Measurements from ENCODE around the gene DGKI.
"Not testable (repeated sequence)": the region's sequence is repeated elsewhere in the genome, so short reads cannot be mapped to it uniquely, and the experiment has no call there.

The DGKI gene

DNA sequence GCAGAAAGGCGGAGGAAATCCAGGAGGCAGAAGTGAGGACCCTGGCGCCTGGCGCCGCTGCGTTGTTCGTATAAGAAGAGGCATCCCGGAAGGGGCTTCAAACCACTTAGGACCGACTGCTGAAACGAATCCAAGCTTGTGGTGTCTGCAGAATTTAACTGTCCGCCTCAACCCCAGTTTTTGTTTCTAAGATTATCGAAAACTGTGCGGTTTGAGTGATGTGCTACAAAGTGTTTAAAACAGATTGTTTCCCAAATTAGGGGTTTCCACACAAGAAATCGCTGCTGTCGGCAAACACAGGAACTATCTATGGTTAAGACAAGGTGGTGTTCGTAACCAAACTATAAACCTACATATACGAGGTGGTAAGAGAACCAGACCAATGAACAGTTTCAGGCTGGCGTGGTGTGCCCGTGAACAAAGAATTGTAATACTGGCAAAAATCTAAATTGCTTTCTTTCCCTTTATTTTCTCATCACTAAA, 835 bp upstream of the DGKI start:
- Histone ChIP-seq H3K9me3 (ENCODE audit: control insufficient read depth, low read depth, low read length) (no peaks in the 10 kb centered on the region), H3K27me3 (ENCODE audit: control insufficient read depth, insufficient read depth, low read length) (peaks cover 56% of the 10 kb centered on the region), H3K4me3 (ENCODE audit: low read length) (peak overlapping the region; percentile 65), H3K36me3 (ENCODE audit: control insufficient read depth, low read depth, low read length) (no peaks in the 10 kb centered on the region), H3K4me1 (ENCODE audit: control insufficient read depth, low read depth, low read length) (peaks cover 16% of the 10 kb centered on the region), H3K27ac (ENCODE audit: low read length) (no peak overlapping the region), H3K9ac (ENCODE audit: low read length) (no peak overlapping the region)

DNA sequence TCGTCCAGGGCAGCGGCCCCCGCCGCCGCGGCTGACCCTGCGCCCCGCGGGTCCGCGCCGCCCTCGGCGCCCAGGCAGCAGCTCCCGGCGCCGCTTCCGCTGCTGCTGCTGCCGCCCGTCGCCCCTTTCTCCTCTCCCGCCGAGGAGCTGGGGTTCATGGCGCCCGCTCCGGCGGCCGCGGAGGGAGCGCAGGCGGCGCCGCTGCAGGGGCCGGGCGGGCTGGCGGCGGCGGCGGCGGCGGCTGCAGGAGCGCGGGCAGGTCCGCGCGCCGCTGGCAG, 286 bp downstream of the DGKI start:
- H3K27ac ChIP-seq (ENCODE audit: low read length): no peak overlapping the region
- H3K9me3 ChIP-seq (ENCODE audit: control insufficient read depth, low read depth, low read length): no peaks in the 10 kb centered on the region
- peaks cover 56% of the 10 kb centered on the region for H3K27me3 ChIP-seq (ENCODE audit: control insufficient read depth, insufficient read depth, low read length)
- H3K36me3 ChIP-seq (ENCODE audit: control insufficient read depth, low read depth, low read length): no peaks in the 10 kb centered on the region
- H3K9ac ChIP-seq (ENCODE audit: low read length): no peak overlapping the region
- H3K4me1 ChIP-seq (ENCODE audit: control insufficient read depth, low read depth, low read length): peaks cover 18% of the 10 kb centered on the region
- peak overlapping the region; percentile 37 for H3K4me3 ChIP-seq (ENCODE audit: low read length)

DNA sequence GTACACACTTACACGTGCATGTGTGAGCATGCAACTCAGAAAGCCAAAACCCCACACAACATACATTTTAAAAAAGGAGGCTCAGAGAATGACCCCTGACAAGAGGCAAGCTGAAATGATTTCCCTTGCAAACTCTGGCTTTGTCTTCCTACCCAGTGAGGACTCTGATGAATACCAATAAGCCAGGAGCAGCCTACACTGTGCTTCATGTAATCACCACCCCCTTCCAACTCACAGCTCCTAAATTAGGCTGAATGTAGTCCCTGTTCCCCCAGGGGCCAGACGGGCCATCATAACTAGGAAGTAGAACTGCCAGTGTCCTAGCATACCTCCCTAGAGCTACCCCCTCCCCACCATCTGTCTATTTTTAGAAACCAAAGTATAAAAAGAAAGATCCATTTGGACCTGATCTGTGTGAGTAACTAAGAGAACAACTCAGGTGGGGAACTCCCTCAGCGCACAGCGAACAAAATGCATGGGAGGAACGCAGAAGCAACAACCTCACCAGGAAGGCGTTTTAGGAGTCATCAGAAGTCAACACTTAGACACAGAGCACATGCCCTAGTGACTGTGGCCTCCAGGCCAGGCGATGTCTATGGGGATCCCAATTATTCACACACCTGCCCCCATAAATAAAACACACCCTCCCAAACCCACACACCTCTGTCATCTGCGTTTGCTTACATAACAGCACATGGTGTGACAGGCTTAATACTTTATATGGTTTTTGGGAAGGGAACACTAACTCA, 1.9 kb downstream of the DGKI start:
- Histone ChIP-seq H3K27ac (ENCODE audit: low read length) (no peak overlapping the region), H3K9ac (ENCODE audit: low read length) (no peak overlapping the region), H3K4me1 (ENCODE audit: control insufficient read depth, low read depth, low read length) (peaks cover 34% of the 10 kb centered on the region), H3K27me3 (ENCODE audit: control insufficient read depth, insufficient read depth, low read length) (peaks cover 56% of the 10 kb centered on the region), H3K4me3 (ENCODE audit: low read length) (no peak overlapping the region), H3K36me3 (ENCODE audit: control insufficient read depth, low read depth, low read length) (no peaks in the 10 kb centered on the region), H3K9me3 (ENCODE audit: control insufficient read depth, low read depth, low read length) (no peaks in the 10 kb centered on the region)

DNA sequence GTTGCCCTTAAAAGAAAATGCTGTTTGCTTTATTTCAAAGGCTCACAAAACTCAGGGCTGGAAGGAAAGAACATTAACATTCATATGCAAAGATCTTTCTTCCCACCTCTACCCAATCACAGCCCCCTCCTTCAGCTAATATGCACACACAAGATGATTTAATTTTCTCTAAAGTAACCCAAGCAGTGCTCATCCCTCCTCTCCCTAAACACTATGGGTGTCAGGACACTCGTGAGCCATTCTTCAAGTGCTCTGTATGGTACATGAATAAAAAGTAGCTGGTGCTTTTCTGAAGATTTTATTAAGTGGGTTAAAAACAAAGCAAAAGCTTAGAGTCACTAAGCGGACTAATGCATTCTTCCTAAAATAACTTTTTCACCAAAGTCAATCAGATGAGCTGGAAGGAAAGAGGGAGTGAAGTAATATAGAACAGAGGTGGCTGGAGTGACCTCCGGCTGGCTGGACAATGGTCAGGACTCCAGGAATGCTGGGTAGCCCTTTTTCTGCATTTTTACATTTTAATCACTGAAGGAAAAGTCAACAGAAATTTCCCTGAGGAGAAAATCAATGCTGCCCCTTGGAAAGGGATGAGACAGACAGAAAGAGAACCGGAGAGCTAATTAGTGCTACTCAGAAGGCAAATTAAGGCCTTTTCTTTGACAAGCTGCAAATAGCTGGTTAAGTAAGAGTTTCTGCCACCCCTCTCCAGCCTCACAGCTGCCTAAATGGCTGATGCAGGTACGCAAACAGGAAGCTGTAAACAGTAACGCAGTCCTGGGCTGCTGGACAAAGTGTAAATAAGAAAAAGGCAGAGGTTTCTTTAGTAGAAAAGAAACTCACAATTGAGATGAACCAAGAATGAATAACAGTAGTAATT, 6.6 kb downstream of the DGKI start:
- peaks cover 42% of the 10 kb centered on the region for H3K4me1 ChIP-seq (ENCODE audit: control insufficient read depth, low read depth, low read length)
- H3K4me3 ChIP-seq (ENCODE audit: low read length): peak overlapping the region; percentile 1
- peaks cover 13% of the 10 kb centered on the region for H3K27me3 ChIP-seq (ENCODE audit: control insufficient read depth, insufficient read depth, low read length)
- no peaks in the 10 kb centered on the region for H3K36me3 ChIP-seq (ENCODE audit: control insufficient read depth, low read depth, low read length)
- H3K27ac ChIP-seq (ENCODE audit: low read length): no peak overlapping the region
- no peak overlapping the region for H3K9ac ChIP-seq (ENCODE audit: low read length)
- no peaks in the 10 kb centered on the region for H3K9me3 ChIP-seq (ENCODE audit: control insufficient read depth, low read depth, low read length)

DNA sequence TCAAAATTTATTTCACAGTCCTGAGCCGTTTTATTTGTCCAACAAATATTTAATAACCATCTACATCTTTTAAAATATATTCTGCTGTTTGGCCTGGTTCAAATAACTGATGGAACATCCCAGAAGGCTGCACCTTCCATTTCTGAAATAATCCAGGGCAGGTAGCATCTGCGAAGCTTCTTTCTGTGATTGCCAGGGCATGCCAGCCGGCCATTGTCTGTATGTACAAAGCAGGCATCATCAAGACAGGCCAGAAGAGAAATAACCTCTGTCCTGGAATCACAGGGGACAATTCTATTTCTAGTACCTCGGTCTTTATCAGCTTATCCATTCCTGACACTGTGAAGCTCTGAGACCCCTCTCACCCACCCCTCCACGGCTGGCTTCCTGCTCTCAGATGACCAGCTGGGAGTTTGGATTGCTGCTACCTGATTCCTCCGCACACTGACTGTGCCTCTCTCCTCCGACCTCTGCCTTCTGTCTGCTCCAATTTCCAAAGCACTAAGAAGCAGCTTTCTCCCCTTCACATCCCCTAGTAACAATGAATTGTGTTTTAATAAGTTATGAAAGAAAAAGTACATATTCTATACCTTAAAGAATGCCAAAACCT, 8.0 kb downstream of the DGKI start:
- Histone ChIP-seq H3K27ac (ENCODE audit: low read length) (no peak overlapping the region), H3K4me3 (ENCODE audit: low read length) (no peak overlapping the region), H3K9ac (ENCODE audit: low read length) (no peak overlapping the region), H3K9me3 (ENCODE audit: control insufficient read depth, low read depth, low read length) (peaks cover 1% of the 10 kb centered on the region), H3K4me1 (ENCODE audit: control insufficient read depth, low read depth, low read length) (peaks cover 32% of the 10 kb centered on the region), H3K36me3 (ENCODE audit: control insufficient read depth, low read depth, low read length) (no peaks in the 10 kb centered on the region), H3K27me3 (ENCODE audit: control insufficient read depth, insufficient read depth, low read length) (no peaks in the 10 kb centered on the region)

DNA sequence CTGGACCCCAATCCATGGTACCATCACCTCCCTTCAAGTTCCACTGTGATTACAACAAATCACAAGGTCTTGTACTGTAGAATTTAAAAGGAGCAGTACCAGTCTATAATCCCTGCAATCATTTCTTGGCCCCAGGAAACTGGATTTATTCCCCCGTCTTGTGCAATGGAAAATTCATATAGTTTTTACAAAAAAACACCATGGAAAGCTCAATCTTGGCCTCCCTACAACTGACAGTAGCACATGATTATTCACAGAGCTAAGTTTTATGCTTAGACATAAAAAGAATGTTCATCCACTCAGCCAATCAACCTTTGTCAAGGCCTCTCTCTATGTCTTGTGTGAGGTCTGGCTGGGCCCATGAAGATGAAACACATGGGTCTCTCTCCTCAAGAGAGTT, 10.2 kb downstream of the DGKI start:
- Histone ChIP-seq H3K9ac (ENCODE audit: low read length) (no peak overlapping the region), H3K27me3 (ENCODE audit: control insufficient read depth, insufficient read depth, low read length) (no peaks in the 10 kb centered on the region), H3K27ac (ENCODE audit: low read length) (no peak overlapping the region), H3K9me3 (ENCODE audit: control insufficient read depth, low read depth, low read length) (peaks cover 23% of the 10 kb centered on the region), H3K36me3 (ENCODE audit: control insufficient read depth, low read depth, low read length) (no peaks in the 10 kb centered on the region), H3K4me3 (ENCODE audit: low read length) (no peak overlapping the region), H3K4me1 (ENCODE audit: control insufficient read depth, low read depth, low read length) (peaks cover 31% of the 10 kb centered on the region)

DNA sequence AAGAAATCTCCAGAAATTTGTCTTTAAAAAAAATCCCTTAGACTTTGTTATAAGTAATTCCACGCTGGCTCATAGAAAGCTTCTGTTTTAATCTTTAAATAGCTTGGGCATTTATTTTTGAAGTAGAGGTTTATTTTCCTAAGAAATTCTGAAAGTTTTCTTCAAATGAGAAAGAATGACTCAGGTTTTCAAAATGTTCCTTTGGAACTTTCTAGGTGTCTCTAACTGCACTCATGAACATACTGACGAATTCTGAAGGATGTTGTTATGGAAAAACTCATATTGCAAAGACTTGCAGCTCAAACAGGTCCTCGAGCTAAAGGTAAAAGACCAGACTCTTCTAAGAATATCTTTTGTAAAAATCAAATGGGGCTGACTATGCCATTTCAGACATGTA, 10.7 kb downstream of the DGKI start:
- Histone ChIP-seq H3K9me3 (ENCODE audit: control insufficient read depth, low read depth, low read length) (peaks cover 25% of the 10 kb centered on the region), H3K4me1 (ENCODE audit: control insufficient read depth, low read depth, low read length) (peaks cover 27% of the 10 kb centered on the region), H3K27ac (ENCODE audit: low read length) (no peak overlapping the region), H3K9ac (ENCODE audit: low read length) (no peak overlapping the region), H3K4me3 (ENCODE audit: low read length) (no peak overlapping the region), H3K36me3 (ENCODE audit: control insufficient read depth, low read depth, low read length) (no peaks in the 10 kb centered on the region), H3K27me3 (ENCODE audit: control insufficient read depth, insufficient read depth, low read length) (no peaks in the 10 kb centered on the region)

DNA sequence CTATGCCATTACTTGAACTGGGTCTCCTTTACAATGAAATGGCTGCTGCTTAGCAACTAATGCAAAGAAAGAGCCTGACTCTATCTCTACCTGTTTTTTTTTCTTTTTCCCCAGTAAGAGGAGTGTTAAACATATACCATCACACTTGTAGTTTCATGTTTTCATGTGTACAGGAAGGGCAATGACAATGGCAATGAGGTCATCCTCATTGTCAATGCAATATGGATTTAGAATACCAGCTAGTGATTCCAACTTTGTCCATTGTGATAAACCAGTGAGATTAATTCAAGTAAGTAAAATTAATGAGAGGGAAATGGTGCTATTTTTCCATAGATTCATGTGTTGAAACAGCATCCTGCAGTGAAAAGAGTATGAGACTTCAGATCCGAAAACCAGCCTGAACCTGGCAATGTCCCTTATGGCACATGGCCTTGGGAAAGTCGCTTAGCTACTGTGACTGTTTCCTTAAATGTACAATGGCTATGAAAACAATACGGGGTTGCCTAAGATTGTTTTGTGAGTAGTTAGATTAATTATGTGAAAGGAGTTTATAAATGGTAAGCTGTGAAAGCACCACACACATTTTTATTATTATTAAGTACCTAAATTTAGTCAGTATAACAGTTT, 11.2 kb downstream of the DGKI start:
- no peak overlapping the region for H3K9ac ChIP-seq (ENCODE audit: low read length)
- H3K4me3 ChIP-seq (ENCODE audit: low read length): no peak overlapping the region
- H3K27ac ChIP-seq (ENCODE audit: low read length): no peak overlapping the region
- no peaks in the 10 kb centered on the region for H3K27me3 ChIP-seq (ENCODE audit: control insufficient read depth, insufficient read depth, low read length)
- peaks cover 21% of the 10 kb centered on the region for H3K4me1 ChIP-seq (ENCODE audit: control insufficient read depth, low read depth, low read length)
- H3K9me3 ChIP-seq (ENCODE audit: control insufficient read depth, low read depth, low read length): peaks cover 25% of the 10 kb centered on the region
- H3K36me3 ChIP-seq (ENCODE audit: control insufficient read depth, low read depth, low read length): no peaks in the 10 kb centered on the region

DNA sequence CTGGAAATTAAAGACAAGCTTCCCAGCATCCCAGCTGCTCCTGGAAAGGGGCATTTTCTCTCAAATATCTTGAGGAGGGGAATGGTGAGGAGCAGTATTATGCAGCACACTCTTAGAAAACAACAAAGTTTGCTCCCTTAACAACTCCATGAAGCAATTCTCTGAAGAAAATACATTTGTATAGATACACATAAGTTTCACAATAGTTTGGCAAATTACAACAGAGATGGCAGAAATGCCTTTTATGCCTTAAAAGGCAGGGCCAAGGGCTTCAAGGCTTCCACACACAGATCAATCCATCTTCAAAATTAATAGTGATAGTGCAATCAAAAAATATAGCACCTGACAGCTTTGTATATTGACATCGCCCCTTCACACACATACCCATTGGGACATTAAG, 12.2 kb downstream of the DGKI start:
- Histone ChIP-seq H3K9me3 (ENCODE audit: control insufficient read depth, low read depth, low read length) (peaks cover 25% of the 10 kb centered on the region), H3K27ac (ENCODE audit: low read length) (no peak overlapping the region), H3K9ac (ENCODE audit: low read length) (no peak overlapping the region), H3K4me1 (ENCODE audit: control insufficient read depth, low read depth, low read length) (peaks cover 11% of the 10 kb centered on the region), H3K27me3 (ENCODE audit: control insufficient read depth, insufficient read depth, low read length) (no peaks in the 10 kb centered on the region), H3K4me3 (ENCODE audit: low read length) (no peak overlapping the region), H3K36me3 (ENCODE audit: control insufficient read depth, low read depth, low read length) (no peaks in the 10 kb centered on the region)

DNA sequence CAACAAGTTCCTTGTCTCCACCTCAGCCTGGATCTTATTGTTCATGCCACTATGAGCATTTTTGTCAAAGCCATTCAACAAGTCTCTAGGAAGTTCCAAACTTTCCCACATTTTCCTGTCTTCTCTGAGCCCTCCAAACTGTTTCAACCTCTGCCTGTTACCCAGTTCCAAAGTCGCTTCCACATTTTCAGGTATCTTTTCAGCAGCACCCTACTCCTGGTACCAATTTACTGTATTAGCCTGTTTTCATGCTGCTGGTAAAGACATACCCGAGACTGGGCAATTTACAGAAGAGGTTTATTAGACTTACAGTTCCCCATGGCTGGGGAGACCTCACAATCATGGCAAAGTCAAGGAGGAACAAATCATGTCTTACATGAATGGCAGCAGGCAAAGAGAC, 13.8 kb downstream of the DGKI start:
- H3K27ac ChIP-seq (ENCODE audit: low read length); H3K4me1 ChIP-seq (ENCODE audit: control insufficient read depth, low read depth, low read length); H3K36me3 ChIP-seq (ENCODE audit: control insufficient read depth, low read depth, low read length); H3K27me3 ChIP-seq (ENCODE audit: control insufficient read depth, insufficient read depth, low read length); H3K9ac ChIP-seq (ENCODE audit: low read length); H3K4me3 ChIP-seq (ENCODE audit: low read length): not testable (repeated sequence)
- H3K9me3 ChIP-seq (ENCODE audit: control insufficient read depth, low read depth, low read length): peaks cover 25% of the 10 kb centered on the region

DNA sequence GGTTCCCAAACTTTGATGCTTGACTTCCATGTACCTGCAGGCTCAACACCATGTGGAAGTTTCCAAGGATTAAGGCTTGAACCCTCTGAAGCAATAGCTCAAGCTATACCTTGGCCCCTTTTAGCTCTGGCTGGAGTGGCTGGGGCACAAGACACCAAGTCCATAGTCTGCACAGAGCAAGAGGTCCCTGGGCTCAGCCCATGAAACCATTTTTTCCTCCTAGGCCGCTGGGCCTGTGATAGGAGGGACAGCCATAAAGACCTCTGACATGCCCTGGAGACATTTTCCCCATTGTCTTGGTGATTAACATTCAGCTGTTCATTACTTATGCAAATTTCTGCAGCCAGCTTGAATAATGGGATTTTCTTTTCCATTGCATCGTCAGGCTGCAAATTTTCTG, 14.4 kb downstream of the DGKI start:
- no peaks in the 10 kb centered on the region for H3K27me3 ChIP-seq (ENCODE audit: control insufficient read depth, insufficient read depth, low read length)
- H3K9ac ChIP-seq (ENCODE audit: low read length): no peak overlapping the region
- no peaks in the 10 kb centered on the region for H3K4me1 ChIP-seq (ENCODE audit: control insufficient read depth, low read depth, low read length)
- no peaks in the 10 kb centered on the region for H3K36me3 ChIP-seq (ENCODE audit: control insufficient read depth, low read depth, low read length)
- no peak overlapping the region for H3K27ac ChIP-seq (ENCODE audit: low read length)
- no peak overlapping the region for H3K4me3 ChIP-seq (ENCODE audit: low read length)
- H3K9me3 ChIP-seq (ENCODE audit: control insufficient read depth, low read depth, low read length): peaks cover 25% of the 10 kb centered on the region

Data from iPS-18a (cell line).